K562 (cell line): ENCODE measurements around the gene TMEM135. TPM values are rescaled to one million over a fixed set of nuclear protein-coding genes. Genes with fewer than 3 reads are reported as not detected.

Experiments
- ATAC-seq: fragments of 200-7000 bp; cut with Tn5 transposase; 3 replicates; pipeline ENCODE4 v1.9.1; 2020; ENCODE audit warnings: moderate library complexity
- BruUV-seq: library from RNA; stranded (reverse); fragments of 400-500 nt; replicated peaks from 2 replicates; lab custom pipeline; 2021; lab: Mats Ljungman, UMichigan
- CTCF ChIA-PET: fragments of 300-600 bp; formaldehyde crosslinking; extraction: SDS; loops from one replicate; lab custom pipeline; 2021; ENCODE audit warnings: low intra/inter-chr PET ratio; lab: Yijun Ruan, JAX
- POLR2A ChIA-PET: fragments of 300-600, 350-650 bp; sonication (Branson Sonifier 250); formaldehyde crosslinking; extraction: SDS; loops from one replicate; lab custom pipeline; 2021; ENCODE audit warnings: antibody characterized with exemption, inconsistent platforms; lab: Yijun Ruan, JAX
- DNase-seq, 4 experiments: peaks; one replicate each; pipeline versions ENCODE4 v3.0.0 to v3.0.0-alpha.2; 2011 to 2018; ENCODE audit warnings: low spot score in 3 of 4, mixed read lengths in 3 of 4; ENCODE audit errors: extremely low read depth in 1 of 4
- FAIRE-seq: peaks from 2 replicates; lab custom pipeline; 2011; peaks lifted over from hg19 to GRCh38; lab: Jason Lieb, UNC
- H2AFZ ChIP-seq: 2 replicates; pipeline ENCODE4 v1.6.0; 2011; ENCODE audit warnings: low read depth, low read length, control low read depth, inconsistent platforms
- H3K27ac ChIP-seq: fragments of 200-600 bp; 3 replicates; pipeline ENCODE4 v1.8.0; 2011; ENCODE audit warnings: low read depth, mild to moderate bottlenecking, control low read depth, inconsistent platforms, low read length, moderate library complexity, mixed read lengths; ENCODE audit errors: extremely low read depth
- H3K27me3 ChIP-seq, 2 experiments: fragments of 300-600 bp in 1 of 2; 2 replicates in 1 of 2; 3 replicates in 1 of 2; pipeline versions ENCODE4 v1.6.0 to v1.8.0; 2011; ENCODE audit warnings: inconsistent platforms in 2 of 2, low read length in 2 of 2, mild to moderate bottlenecking in 1 of 2, mixed read lengths in 1 of 2, moderate library complexity in 1 of 2; ENCODE audit not compliant: control insufficient read depth in 2 of 2, insufficient read depth in 2 of 2
- H3K36me3 ChIP-seq: fragments of 300-600 bp; 3 replicates; pipeline ENCODE4 v1.8.0; 2011; ENCODE audit warnings: mild to moderate bottlenecking, low read length, inconsistent platforms; ENCODE audit not compliant: control insufficient read depth, insufficient read depth
- H3K4me1 ChIP-seq, 2 experiments: fragments of 200-600 bp in 1 of 2; replicated peaks in 1 of 2; 2 replicates in 1 of 2; 3 replicates in 1 of 2; pipeline versions ENCODE4 v1.5.1 to v1.8.0; 2011; ENCODE audit warnings: inconsistent platforms in 2 of 2, low read length in 2 of 2, mild to moderate bottlenecking in 1 of 2, mixed read lengths in 1 of 2, moderate library complexity in 1 of 2; ENCODE audit not compliant: control insufficient read depth in 2 of 2, insufficient read depth in 2 of 2
- H3K4me2 ChIP-seq: 2 replicates; pipeline ENCODE4 v1.6.1; 2011; ENCODE audit warnings: low read length, control low read depth, inconsistent platforms, mixed read lengths; ENCODE audit not compliant: insufficient read depth
- H3K4me3 ChIP-seq: fragments of 200-600 bp; sonication (generic), shearing (Covaris generic); 2 replicates; pipeline ENCODE4 v1.5.1; 2016; ENCODE audit warnings: control low read depth, inconsistent platforms
- H3K79me2 ChIP-seq: fragments of 200-600 bp; 3 replicates; pipeline ENCODE4 v1.8.0; 2011; ENCODE audit warnings: low read length, inconsistent platforms; ENCODE audit not compliant: control insufficient read depth, insufficient read depth
- H3K9ac ChIP-seq, 2 experiments: 2 replicates each; pipeline versions ENCODE4 v1.6.0 to v1.6.1; 2011; ENCODE audit warnings: low read depth in 2 of 2, low read length in 2 of 2, control low read depth in 1 of 2, inconsistent platforms in 1 of 2, mild to moderate bottlenecking in 1 of 2, mixed read lengths in 1 of 2; ENCODE audit not compliant: insufficient read depth in 1 of 2
- H3K9me1 ChIP-seq: one replicate; pipeline ENCODE4 v1.6.0; 2011; ENCODE audit warnings: inconsistent platforms, mild to moderate bottlenecking, low read length, moderate library complexity; ENCODE audit not compliant: control insufficient read depth, insufficient read depth
- H3K9me3 ChIP-seq: replicated peaks from 2 replicates; pipeline ENCODE4 v1.5.1; 2011; ENCODE audit warnings: low read depth, low read length, inconsistent platforms; ENCODE audit not compliant: control insufficient read depth, insufficient read depth
- H4K20me1 ChIP-seq: replicated peaks from 2 replicates; pipeline ENCODE4 v1.6.1; 2011; ENCODE audit warnings: low read length, inconsistent platforms, mixed read lengths; ENCODE audit not compliant: control insufficient read depth, insufficient read depth
- ARHGAP35 ChIP-seq: fragments of 450-650 bp; IDR thresholded peaks from 2 replicates; pipeline ENCODE4 v1.6.1; 2018; ENCODE audit not compliant: partially characterized antibody
- HDGF ChIP-seq: fragments of 450-650 bp; IDR thresholded peaks from 2 replicates; pipeline ENCODE4 v1.6.1; 2016
- L3MBTL2 ChIP-seq: fragments of 450-650 bp; IDR thresholded peaks from 2 replicates; pipeline ENCODE4 v1.6.1; 2016; ENCODE audit warnings: mild to moderate bottlenecking, moderate library complexity
- MTA3 ChIP-seq: fragments of 450-650 bp; formaldehyde crosslinking; IDR thresholded peaks from 2 replicates; pipeline ENCODE4 v1.6.1; 2017; ENCODE audit warnings: mild to moderate bottlenecking, borderline replicate concordance
- RUNX1 ChIP-seq: sonication (generic); IDR thresholded peaks from 2 replicates; pipeline ENCODE4 v1.6.1; 2016; ENCODE audit warnings: antibody characterized with exemption, low read depth
- SOX6 ChIP-seq: fragments of 450-650 bp; IDR thresholded peaks from 2 replicates; pipeline ENCODE4 v1.6.1; 2014; ENCODE audit warnings: mild to moderate bottlenecking
- TOE1 ChIP-seq, 2 experiments: fragments of 450-650 bp in 1 of 2; sonication (generic) in 1 of 2; formaldehyde crosslinking in 1 of 2; IDR thresholded peaks; 2 replicates each; pipeline versions ENCODE4 v1.7.1 to v1.8.0; 2016 to 2022; ENCODE audit warnings: borderline replicate concordance in 2 of 2, mild to moderate bottlenecking in 2 of 2, antibody characterized with exemption in 1 of 2, inconsistent platforms in 1 of 2, low read depth in 1 of 2, missing genetic modification reagents in 1 of 2, moderate library complexity in 1 of 2
- in situ Hi-C: fragments of 300-500 bp; cut with MboI; formaldehyde crosslinking; loops from 4 replicates; pipeline ENCODE4 v1.15.0; 2018; ENCODE audit warnings: inconsistent platforms, mixed read lengths
- intact Hi-C: fragments of 100-400 bp; cut with micrococcal nuclease; formaldehyde crosslinking; loops from 2 replicates; pipeline ENCODE4 v1.14.2; 2022
- polyA plus RNA-seq, 8 experiments: library from polyadenylated mRNA; depleted of rRNA in 4 of 8; stranded (reverse) in 5 of 8; unstranded in 3 of 8; fragments of >200 nt; fragmentation: Nextera tagmentation in 2 of 8; fragmentation: Illumina TruSeq in 1 of 8; extraction: Ambion mirVana in 2 of 8; extraction: Trizol in 1 of 8; gene quantifications; 2 replicates each; pipeline versions ENCODE4 v1.2.1 to v1.2.3, GENCODE V29; 2011 to 2014; ENCODE audit warnings: inconsistent platforms in 1 of 8, missing spikeins in 1 of 8
- total RNA-seq, 7 experiments: library from RNA; depleted of rRNA in 6 of 7; stranded (reverse); fragments of >200 nt in 6 of 7; fragmentation: Illumina TruSeq in 2 of 7; extraction: Trizol in 2 of 7; gene quantifications; 2 replicates each; pipeline versions ENCODE4 v1.2.1 to v1.2.3, GENCODE V29; 2011 to 2021; ENCODE audit warnings: low replicate concordance in 1 of 7

TMEM135 gene
- total and polyA plus RNA-seq, 9 of the 15 experiments (the other 6 are each of a cell fraction or from before 2014, with no cell fraction given): 17.3 to 53.6 (median 24.9) TPM

DNA sequence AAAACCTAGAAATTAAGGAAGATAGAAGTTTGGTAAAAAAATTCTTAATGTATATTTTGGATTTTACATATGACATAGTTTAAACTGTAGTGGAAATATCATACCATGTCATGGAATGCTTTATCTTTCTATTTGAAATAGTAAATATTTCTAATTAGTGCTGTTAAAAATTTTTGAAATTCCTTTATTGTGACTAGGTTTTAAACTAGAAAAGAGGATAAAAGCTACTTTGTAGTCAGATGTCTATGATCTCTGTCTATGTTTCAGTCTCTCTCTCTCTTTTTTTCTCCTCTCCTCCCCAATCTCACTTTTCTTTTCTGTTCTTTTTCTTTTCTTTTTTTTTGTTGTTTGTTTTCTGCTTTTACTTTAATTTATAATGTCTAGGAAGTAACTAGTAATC, 226.2 kb downstream of the TMEM135 start:
- ChIA-PET CTCF (no interaction called here), POLR2A (interaction anchor here (0.7 kb wide), 1 partner anchor 25 kb away, joined by 3 read pairs; no protein-coding TSS in a partner anchor)
- H3K9me1 ChIP-seq: no peaks in the 10 kb centered on the region
- peaks cover 0 to 8% of the 10 kb centered on the region in 2 experiments; a peak in 2 of 5 replicates for H3K4me1 ChIP-seq
- TF ChIP-seq SOX6: no peak
- TF ChIP-seq ARHGAP35: no peak
- no peak for TF ChIP-seq L3MBTL2
- TF ChIP-seq HDGF: no peak
- no peak for TF ChIP-seq TOE1 (IDR thresholded peaks at IDR 0.05; ENCODE audit: borderline replicate concordance)
- no peak for TF ChIP-seq TOE1 (CRISPR knock-in tag; IDR thresholded peaks at IDR 0.05; ENCODE audit: borderline replicate concordance, low read depth)
- TF ChIP-seq RUNX1: no peak
- DNase-seq (no peak), FAIRE-seq (no peak), ATAC-seq (no peak)
- no TSS peak for BruUV-seq
- H3K36me3 ChIP-seq: no peaks in the 10 kb centered on the region
- no peaks in the 10 kb centered on the region for H3K27me3 ChIP-seq
- H3K4me2 ChIP-seq: no peak overlapping the region
- H2AFZ ChIP-seq: no peak overlapping the region
- in situ Hi-C loops: no loop called here
- H3K79me2 ChIP-seq: no peaks in the 10 kb centered on the region; the same call in 2 of the 3 replicates
- intact Hi-C loops: no loop called here
- H3K9me3 ChIP-seq: no peaks in the 10 kb centered on the region
- H3K27ac ChIP-seq: no peak overlapping the region
- H3K9ac ChIP-seq: no peak overlapping the region
- no peaks in the 10 kb centered on the region for H4K20me1 ChIP-seq
- no peak overlapping the region for H3K4me3 ChIP-seq

- ChIA-PET POLR2A (interaction anchor here (1.0 kb wide), 1 partner anchor 9 kb away, joined by 4 read pairs; no protein-coding TSS in a partner anchor), CTCF (no interaction called here)
- intact Hi-C loops: no loop called here
- Histone ChIP-seq H3K27me3 (no peaks in the 10 kb centered on the region), H3K9ac (no peak overlapping the region), H3K79me2 (no peaks in the 10 kb centered on the region; the same call in 2 of the 3 replicates), H3K4me2 (no peak overlapping the region), H3K4me3 (no peak overlapping the region), H3K9me1 (no peaks in the 10 kb centered on the region), H4K20me1 (no peaks in the 10 kb centered on the region), H3K4me1 (peaks cover 0 to 5% of the 10 kb centered on the region in 2 experiments; a peak in 2 of 5 replicates), H3K36me3 (no peaks in the 10 kb centered on the region), H2AFZ (no peak overlapping the region), H3K9me3 (no peaks in the 10 kb centered on the region), H3K27ac (no peak overlapping the region)
- DNase-seq (no peak), ATAC-seq (no peak), FAIRE-seq (peak; percentile 60)
- BruUV-seq: no TSS peak
- in situ Hi-C loops: no loop called here
- TF ChIP-seq MTA3: no peak
Observed at GRCh38 chr11:87265132-87265531, 227.4 kb downstream of the TMEM135 start.
